ENCODE results near the gene USH2A.

USH2A gene

GRCh38 chr1:216366979-216367378 lies 56.3 kb downstream of the USH2A start:
- no peak overlapping the region for H4K8ac ChIP-seq (ENCODE audit: low read depth, low read length)
- no peak overlapping the region for H2BK120ac ChIP-seq (ENCODE audit: low read depth, low read length)
- no peak overlapping the region for H2AFZ ChIP-seq (ENCODE audit: low read length)
- H3K9ac ChIP-seq (ENCODE audit: low read depth, low read length, poor library complexity): no peak overlapping the region
- H2BK15ac ChIP-seq (ENCODE audit: low read length): no peak overlapping the region
- no peak for DNase-seq (ENCODE audit: low spot score)
- no peaks in the 10 kb centered on the region for H3K27me3 ChIP-seq (ENCODE audit: control insufficient read depth in 3 of 3, insufficient read depth in 3 of 3, low read depth in 1 of 3, low read length in 3 of 3)
- H2BK5ac ChIP-seq (ENCODE audit: low read length): no peak overlapping the region
- H3K14ac ChIP-seq (ENCODE audit: low read length): no peak overlapping the region
- no peak overlapping the region for H3K27ac ChIP-seq (replicated peaks; ENCODE audit: low read length)
- H3K4me1 ChIP-seq (ENCODE audit: control insufficient read depth in 2 of 2, insufficient read depth in 1 of 2, low read depth in 1 of 2, low read length in 2 of 2): no peaks in the 10 kb centered on the region
- no peaks in the 10 kb centered on the region for H3K79me1 ChIP-seq (ENCODE audit: low read depth, low read length)
- H3K36me3 ChIP-seq (replicated peaks in 1 of 2; ENCODE audit: control insufficient read depth in 2 of 2, insufficient read depth in 2 of 2, low read length in 2 of 2): no peaks in the 10 kb centered on the region
- no peaks in the 10 kb centered on the region for H3K9me3 ChIP-seq (replicated peaks in 1 of 2; ENCODE audit: control insufficient read depth in 2 of 2, insufficient read depth in 1 of 2, low read depth in 1 of 2, low read length in 2 of 2)
- H3K4me2 ChIP-seq (ENCODE audit: insufficient read depth, low read length, poor library complexity, severe bottlenecking): no peak overlapping the region
- no peak overlapping the region for H2AK5ac ChIP-seq (ENCODE audit: low read depth, low read length)
- H3K23ac ChIP-seq (ENCODE audit: low read depth, low read length, poor library complexity): no peak overlapping the region
- H3K4ac ChIP-seq (ENCODE audit: low read length): no peak overlapping the region
- H3K4me3 ChIP-seq (ENCODE audit: low read length in 2 of 2): no peak overlapping the region
- no peak overlapping the region for H3K18ac ChIP-seq (ENCODE audit: low read length)
- H2BK12ac ChIP-seq (ENCODE audit: low read length): no peak overlapping the region
- no peak overlapping the region for H4K91ac ChIP-seq (ENCODE audit: low read depth, low read length, poor library complexity)

- no peak overlapping the region for H4K8ac ChIP-seq (ENCODE audit: low read depth, low read length)
- H3K9me3 ChIP-seq (replicated peaks in 1 of 2; ENCODE audit: control insufficient read depth in 2 of 2, insufficient read depth in 1 of 2, low read depth in 1 of 2, low read length in 2 of 2): peaks cover 0 to 5% of the 10 kb centered on the region in 2 donors
- WGBS, 2 donors (ENCODE audit: extremely low coverage in 2 of 2, insufficient read length in 2 of 2, insufficient replicate concordance in 1 of 2): no CpG with 5 or more reads among the region's 2 CpGs
- H3K23ac ChIP-seq (ENCODE audit: low read depth, low read length, poor library complexity): no peak overlapping the region
- H2BK120ac ChIP-seq (ENCODE audit: low read depth, low read length): no peak overlapping the region
- no peak overlapping the region for H3K4me3 ChIP-seq (ENCODE audit: low read length in 2 of 2)
- H3K4ac ChIP-seq (ENCODE audit: low read length): no peak overlapping the region
- no peaks in the 10 kb centered on the region for H3K27me3 ChIP-seq (ENCODE audit: control insufficient read depth in 3 of 3, insufficient read depth in 3 of 3, low read depth in 1 of 3, low read length in 3 of 3)
- H2BK12ac ChIP-seq (ENCODE audit: low read length): no peak overlapping the region
- no peak overlapping the region for H2BK15ac ChIP-seq (ENCODE audit: low read length)
- H2BK5ac ChIP-seq (ENCODE audit: low read length): no peak overlapping the region
- no peak overlapping the region for H3K9ac ChIP-seq (ENCODE audit: low read depth, low read length, poor library complexity)
- no peak overlapping the region for H3K4me2 ChIP-seq (ENCODE audit: insufficient read depth, low read length, poor library complexity, severe bottlenecking)
- H2AFZ ChIP-seq (ENCODE audit: low read length): no peak overlapping the region
- no peak overlapping the region for H3K14ac ChIP-seq (ENCODE audit: low read length)
- no peak overlapping the region for H4K91ac ChIP-seq (ENCODE audit: low read depth, low read length, poor library complexity)
- no peak overlapping the region for H3K18ac ChIP-seq (ENCODE audit: low read length)
- no peak for DNase-seq (ENCODE audit: low spot score)
- H3K79me1 ChIP-seq (ENCODE audit: low read depth, low read length): no peaks in the 10 kb centered on the region
- H3K36me3 ChIP-seq (replicated peaks in 1 of 2; ENCODE audit: control insufficient read depth in 2 of 2, insufficient read depth in 2 of 2, low read length in 2 of 2): no peaks in the 10 kb centered on the region
- H3K27ac ChIP-seq (replicated peaks; ENCODE audit: low read length): no peak overlapping the region
- H2AK5ac ChIP-seq (ENCODE audit: low read depth, low read length): no peak overlapping the region
- no peaks in the 10 kb centered on the region for H3K4me1 ChIP-seq (ENCODE audit: control insufficient read depth in 2 of 2, insufficient read depth in 1 of 2, low read depth in 1 of 2, low read length in 2 of 2)
Measured at GRCh38 chr1:216356945-216357344, 66.3 kb downstream of the USH2A start.

GRCh38 chr1:216350186-216350585 lies 73.1 kb downstream of the USH2A start:
- no peaks in the 10 kb centered on the region for H3K4me1 ChIP-seq (ENCODE audit: control insufficient read depth in 2 of 2, insufficient read depth in 1 of 2, low read depth in 1 of 2, low read length in 2 of 2)
- H3K79me1 ChIP-seq (ENCODE audit: low read depth, low read length): no peaks in the 10 kb centered on the region
- H3K4ac ChIP-seq (ENCODE audit: low read length): no peak overlapping the region
- no peaks in the 10 kb centered on the region for H3K27me3 ChIP-seq (ENCODE audit: control insufficient read depth in 3 of 3, insufficient read depth in 3 of 3, low read depth in 1 of 3, low read length in 3 of 3)
- no peak overlapping the region for H3K4me3 ChIP-seq (ENCODE audit: low read length in 2 of 2)
- H3K14ac ChIP-seq (ENCODE audit: low read length): no peak overlapping the region
- no CpG with 5 or more reads among the region's 1 CpG for WGBS, 2 donors (ENCODE audit: extremely low coverage in 2 of 2, insufficient read length in 2 of 2, insufficient replicate concordance in 1 of 2)
- no peak for DNase-seq (ENCODE audit: low spot score)
- no peak overlapping the region for H4K91ac ChIP-seq (ENCODE audit: low read depth, low read length, poor library complexity)
- H3K23ac ChIP-seq (ENCODE audit: low read depth, low read length, poor library complexity): no peak overlapping the region
- H2AFZ ChIP-seq (ENCODE audit: low read length): no peak overlapping the region
- H3K27ac ChIP-seq (replicated peaks; ENCODE audit: low read length): no peak overlapping the region
- H2BK12ac ChIP-seq (ENCODE audit: low read length): no peak overlapping the region
- peaks cover 0 to 5% of the 10 kb centered on the region in 2 donors for H3K9me3 ChIP-seq (replicated peaks in 1 of 2; ENCODE audit: control insufficient read depth in 2 of 2, insufficient read depth in 1 of 2, low read depth in 1 of 2, low read length in 2 of 2)
- H2BK5ac ChIP-seq (ENCODE audit: low read length): no peak overlapping the region
- H3K36me3 ChIP-seq (replicated peaks in 1 of 2; ENCODE audit: control insufficient read depth in 2 of 2, insufficient read depth in 2 of 2, low read length in 2 of 2): no peaks in the 10 kb centered on the region
- H3K4me2 ChIP-seq (ENCODE audit: insufficient read depth, low read length, poor library complexity, severe bottlenecking): no peak overlapping the region
- H3K9ac ChIP-seq (ENCODE audit: low read depth, low read length, poor library complexity): no peak overlapping the region
- H2BK15ac ChIP-seq (ENCODE audit: low read length): no peak overlapping the region
- H2AK5ac ChIP-seq (ENCODE audit: low read depth, low read length): no peak overlapping the region
- H3K18ac ChIP-seq (ENCODE audit: low read length): no peak overlapping the region
- no peak overlapping the region for H4K8ac ChIP-seq (ENCODE audit: low read depth, low read length)
- H2BK120ac ChIP-seq (ENCODE audit: low read depth, low read length): no peak overlapping the region

GRCh38 chr1:216346526-216346925 lies 76.7 kb downstream of the USH2A start:
- WGBS, 2 donors (ENCODE audit: extremely low coverage in 2 of 2, insufficient read length in 2 of 2, insufficient replicate concordance in 1 of 2): no CpG with 5 or more reads among the region's 3 CpGs
- Histone ChIP-seq H4K8ac (ENCODE audit: low read depth, low read length) (no peak overlapping the region), H2BK15ac (ENCODE audit: low read length) (no peak overlapping the region), H3K79me1 (ENCODE audit: low read depth, low read length) (no peaks in the 10 kb centered on the region), H2AFZ (ENCODE audit: low read length) (no peak overlapping the region), H3K23ac (ENCODE audit: low read depth, low read length, poor library complexity) (no peak overlapping the region), H4K91ac (ENCODE audit: low read depth, low read length, poor library complexity) (no peak overlapping the region), H3K4me3 (ENCODE audit: low read length in 2 of 2) (no peak overlapping the region), H2BK5ac (ENCODE audit: low read length) (no peak overlapping the region), H3K9me3 (replicated peaks in 1 of 2; ENCODE audit: control insufficient read depth in 2 of 2, insufficient read depth in 1 of 2, low read depth in 1 of 2, low read length in 2 of 2) (no peaks in the 10 kb centered on the region), H3K4ac (ENCODE audit: low read length) (no peak overlapping the region), H3K18ac (ENCODE audit: low read length) (no peak overlapping the region), H2BK120ac (ENCODE audit: low read depth, low read length) (no peak overlapping the region), H3K36me3 (replicated peaks in 1 of 2; ENCODE audit: control insufficient read depth in 2 of 2, insufficient read depth in 2 of 2, low read length in 2 of 2) (no peaks in the 10 kb centered on the region), H3K14ac (ENCODE audit: low read length) (no peak overlapping the region), H3K27ac (replicated peaks; ENCODE audit: low read length) (no peak overlapping the region), H3K27me3 (ENCODE audit: control insufficient read depth in 3 of 3, insufficient read depth in 3 of 3, low read depth in 1 of 3, low read length in 3 of 3) (no peaks in the 10 kb centered on the region), H2AK5ac (ENCODE audit: low read depth, low read length) (no peak overlapping the region), H3K4me1 (ENCODE audit: control insufficient read depth in 2 of 2, insufficient read depth in 1 of 2, low read depth in 1 of 2, low read length in 2 of 2) (no peaks in the 10 kb centered on the region), H3K9ac (ENCODE audit: low read depth, low read length, poor library complexity) (no peak overlapping the region), H2BK12ac (ENCODE audit: low read length) (no peak overlapping the region), H3K4me2 (ENCODE audit: insufficient read depth, low read length, poor library complexity, severe bottlenecking) (no peak overlapping the region)
- no peak for DNase-seq (ENCODE audit: low spot score)

Measured in neuronal stem cell (in vitro differentiated cells).